ENCODE data around the gene GREB1. TPM values are rescaled to one million over a fixed set of nuclear protein-coding genes. Genes with fewer than 3 reads are reported as not detected.

GREB1 gene
- total and polyA plus RNA-seq, 2 of the 13 experiments (the other 11 are each of a cell fraction or from before 2014, with no cell fraction given) = 31.3 to 61.2 TPM

DNA sequence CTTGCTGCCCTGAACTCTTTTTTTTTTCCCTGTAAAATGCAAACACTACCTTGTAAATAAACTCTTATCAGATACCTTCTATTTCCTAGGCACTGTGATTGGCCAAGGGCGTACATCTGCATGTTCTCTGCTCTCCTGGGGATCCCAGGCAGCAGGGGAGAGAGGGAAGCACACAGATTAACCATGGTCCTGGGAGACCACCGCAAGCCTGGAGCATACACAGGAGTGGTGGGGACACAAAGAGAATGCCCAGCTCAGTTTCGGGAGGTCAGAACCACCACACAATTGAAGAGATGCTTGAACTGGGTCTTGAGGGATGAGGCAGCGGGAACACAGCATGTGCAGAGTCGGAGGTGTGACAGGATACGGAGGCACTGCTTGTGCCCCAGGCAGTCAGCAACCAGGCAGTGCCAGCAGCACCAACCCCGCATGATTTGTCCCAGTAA lies 2.1 kb downstream of the GREB1 start (continued):
- TF ChIP-seq, protein P1, sequence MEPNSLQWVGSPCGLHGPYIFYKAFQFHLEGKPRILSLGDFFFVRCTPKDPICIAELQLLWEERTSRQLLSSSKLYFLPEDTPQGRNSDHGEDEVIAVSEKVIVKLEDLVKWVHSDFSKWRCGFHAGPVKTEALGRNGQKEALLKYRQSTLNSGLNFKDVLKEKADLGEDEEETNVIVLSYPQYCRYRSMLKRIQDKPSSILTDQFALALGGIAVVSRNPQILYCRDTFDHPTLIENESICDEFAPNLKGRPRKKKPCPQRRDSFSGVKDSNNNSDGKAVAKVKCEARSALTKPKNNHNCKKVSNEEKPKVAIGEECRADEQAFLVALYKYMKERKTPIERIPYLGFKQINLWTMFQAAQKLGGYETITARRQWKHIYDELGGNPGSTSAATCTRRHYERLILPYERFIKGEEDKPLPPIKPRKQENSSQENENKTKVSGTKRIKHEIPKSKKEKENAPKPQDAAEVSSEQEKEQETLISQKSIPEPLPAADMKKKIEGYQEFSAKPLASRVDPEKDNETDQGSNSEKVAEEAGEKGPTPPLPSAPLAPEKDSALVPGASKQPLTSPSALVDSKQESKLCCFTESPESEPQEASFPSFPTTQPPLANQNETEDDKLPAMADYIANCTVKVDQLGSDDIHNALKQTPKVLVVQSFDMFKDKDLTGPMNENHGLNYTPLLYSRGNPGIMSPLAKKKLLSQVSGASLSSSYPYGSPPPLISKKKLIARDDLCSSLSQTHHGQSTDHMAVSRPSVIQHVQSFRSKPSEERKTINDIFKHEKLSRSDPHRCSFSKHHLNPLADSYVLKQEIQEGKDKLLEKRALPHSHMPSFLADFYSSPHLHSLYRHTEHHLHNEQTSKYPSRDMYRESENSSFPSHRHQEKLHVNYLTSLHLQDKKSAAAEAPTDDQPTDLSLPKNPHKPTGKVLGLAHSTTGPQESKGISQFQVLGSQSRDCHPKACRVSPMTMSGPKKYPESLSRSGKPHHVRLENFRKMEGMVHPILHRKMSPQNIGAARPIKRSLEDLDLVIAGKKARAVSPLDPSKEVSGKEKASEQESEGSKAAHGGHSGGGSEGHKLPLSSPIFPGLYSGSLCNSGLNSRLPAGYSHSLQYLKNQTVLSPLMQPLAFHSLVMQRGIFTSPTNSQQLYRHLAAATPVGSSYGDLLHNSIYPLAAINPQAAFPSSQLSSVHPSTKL (CRISPR knock-in tag; IDR thresholded peaks at IDR 0.05) = peak; percentile 64
- TF ChIP-seq HMG20A (CRISPR knock-in tag; IDR thresholded peaks at IDR 0.05; ENCODE audit: borderline replicate concordance) (no peak), ZNF598 (CRISPR knock-in tag; IDR thresholded peaks at IDR 0.05; ENCODE audit: borderline replicate concordance) (peak; percentile 85; the same call in 1 of the 2 replicates), ZNF337 (CRISPR knock-in tag; IDR thresholded peaks at IDR 0.05; ENCODE audit: borderline replicate concordance, low read depth) (no peak), NONO (IDR thresholded peaks at IDR 0.05) (no peak), NONO (CRISPR knock-in tag; conservative IDR thresholded peaks at IDR 0.05) (peak; percentile 67; the same call in 1 of the 2 replicates), SP4 (CRISPR knock-in tag; IDR thresholded peaks at IDR 0.05) (0 out of 2 replicates have a peak, but pooled peaks have one; percentile 20), SUZ12 (IDR thresholded peaks at IDR 0.05; ENCODE audit: low read depth, low read length) (no peak), ZNF350 (CRISPR knock-in tag; IDR thresholded peaks at IDR 0.05; ENCODE audit: borderline replicate concordance, low read depth) (peak; percentile 58; the same call in 1 of the 2 replicates), SRSF1 (optimal IDR thresholded peaks at IDR 0.05; ENCODE audit: low read depth, low read length) (peak; percentile 26), ZNF264 (CRISPR knock-in tag; IDR thresholded peaks at IDR 0.05) (no peak), ZMYM4 (CRISPR knock-in tag; IDR thresholded peaks at IDR 0.05) (peak; percentile 55), POLR2AphosphoS5 (IDR thresholded peaks at IDR 0.05; ENCODE audit: low read depth, low read length) (no peak), RXRB (CRISPR knock-in tag; IDR thresholded peaks at IDR 0.05; ENCODE audit: borderline replicate concordance) (0 out of 2 replicates have a peak, but pooled peaks have one; percentile 12), ZNF724P (CRISPR knock-in tag; IDR thresholded peaks at IDR 0.05; ENCODE audit: borderline replicate concordance) (no peak), DPF2 (CRISPR knock-in tag; IDR thresholded peaks at IDR 0.05; ENCODE audit: borderline replicate concordance, low read depth) (peak; percentile 58; the same call in 1 of the 2 replicates), CCAR2 (optimal IDR thresholded peaks at IDR 0.05; ENCODE audit: low read depth, low read length) (no peak), HDAC1 (CRISPR knock-in tag; IDR thresholded peaks at IDR 0.05) (peak; percentile 64; the same call in 1 of the 2 replicates)
- TF ChIP-seq, protein P2, sequence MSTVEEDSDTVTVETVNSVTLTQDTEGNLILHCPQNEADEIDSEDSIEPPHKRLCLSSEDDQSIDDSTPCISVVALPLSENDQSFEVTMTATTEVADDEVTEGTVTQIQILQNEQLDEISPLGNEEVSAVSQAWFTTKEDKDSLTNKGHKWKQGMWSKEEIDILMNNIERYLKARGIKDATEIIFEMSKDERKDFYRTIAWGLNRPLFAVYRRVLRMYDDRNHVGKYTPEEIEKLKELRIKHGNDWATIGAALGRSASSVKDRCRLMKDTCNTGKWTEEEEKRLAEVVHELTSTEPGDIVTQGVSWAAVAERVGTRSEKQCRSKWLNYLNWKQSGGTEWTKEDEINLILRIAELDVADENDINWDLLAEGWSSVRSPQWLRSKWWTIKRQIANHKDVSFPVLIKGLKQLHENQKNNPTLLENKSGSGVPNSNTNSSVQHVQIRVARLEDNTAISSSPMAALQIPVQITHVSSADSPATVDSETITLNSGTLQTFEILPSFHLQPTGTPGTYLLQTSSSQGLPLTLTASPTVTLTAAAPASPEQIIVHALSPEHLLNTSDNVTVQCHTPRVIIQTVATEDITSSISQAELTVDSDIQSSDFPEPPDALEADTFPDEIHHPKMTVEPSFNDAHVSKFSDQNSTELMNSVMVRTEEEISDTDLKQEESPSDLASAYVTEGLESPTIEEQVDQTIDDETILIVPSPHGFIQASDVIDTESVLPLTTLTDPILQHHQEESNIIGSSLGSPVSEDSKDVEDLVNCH (CRISPR knock-in tag; IDR thresholded peaks at IDR 0.05) = no peak
- TF ChIP-seq, protein P3, sequence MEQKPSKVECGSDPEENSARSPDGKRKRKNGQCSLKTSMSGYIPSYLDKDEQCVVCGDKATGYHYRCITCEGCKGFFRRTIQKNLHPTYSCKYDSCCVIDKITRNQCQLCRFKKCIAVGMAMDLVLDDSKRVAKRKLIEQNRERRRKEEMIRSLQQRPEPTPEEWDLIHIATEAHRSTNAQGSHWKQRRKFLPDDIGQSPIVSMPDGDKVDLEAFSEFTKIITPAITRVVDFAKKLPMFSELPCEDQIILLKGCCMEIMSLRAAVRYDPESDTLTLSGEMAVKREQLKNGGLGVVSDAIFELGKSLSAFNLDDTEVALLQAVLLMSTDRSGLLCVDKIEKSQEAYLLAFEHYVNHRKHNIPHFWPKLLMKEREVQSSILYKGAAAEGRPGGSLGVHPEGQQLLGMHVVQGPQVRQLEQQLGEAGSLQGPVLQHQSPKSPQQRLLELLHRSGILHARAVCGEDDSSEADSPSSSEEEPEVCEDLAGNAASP (CRISPR knock-in tag; IDR thresholded peaks at IDR 0.05; ENCODE audit: borderline replicate concordance) = peak; percentile 19; the same call in 1 of the 2 replicates
- TF ChIP-seq, protein P4, sequence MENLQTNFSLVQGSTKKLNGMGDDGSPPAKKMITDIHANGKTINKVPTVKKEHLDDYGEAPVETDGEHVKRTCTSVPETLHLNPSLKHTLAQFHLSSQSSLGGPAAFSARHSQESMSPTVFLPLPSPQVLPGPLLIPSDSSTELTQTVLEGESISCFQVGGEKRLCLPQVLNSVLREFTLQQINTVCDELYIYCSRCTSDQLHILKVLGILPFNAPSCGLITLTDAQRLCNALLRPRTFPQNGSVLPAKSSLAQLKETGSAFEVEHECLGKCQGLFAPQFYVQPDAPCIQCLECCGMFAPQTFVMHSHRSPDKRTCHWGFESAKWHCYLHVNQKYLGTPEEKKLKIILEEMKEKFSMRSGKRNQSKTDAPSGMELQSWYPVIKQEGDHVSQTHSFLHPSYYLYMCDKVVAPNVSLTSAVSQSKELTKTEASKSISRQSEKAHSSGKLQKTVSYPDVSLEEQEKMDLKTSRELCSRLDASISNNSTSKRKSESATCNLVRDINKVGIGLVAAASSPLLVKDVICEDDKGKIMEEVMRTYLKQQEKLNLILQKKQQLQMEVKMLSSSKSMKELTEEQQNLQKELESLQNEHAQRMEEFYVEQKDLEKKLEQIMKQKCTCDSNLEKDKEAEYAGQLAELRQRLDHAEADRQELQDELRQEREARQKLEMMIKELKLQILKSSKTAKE (CRISPR knock-in tag; IDR thresholded peaks at IDR 0.05; ENCODE audit: borderline replicate concordance) = no peak

Measured in HepG2 (cell line).